Activated CD4-positive, alpha-beta T cell treated with anti-CD3 and anti-CD28 coated beads for 36 hours (primary cell): Measurements from ENCODE around the gene RABGEF1. TPM values are rescaled to one million over a fixed set of nuclear protein-coding genes. Genes with fewer than 3 reads are reported as not detected.

Source experiments
- ATAC-seq: fragments of 200-7000 bp; cut with Tn5 transposase; one replicate; pipeline ENCODE4 v1.10.0; 2021; ENCODE audit warnings: mild to moderate bottlenecking, moderate library complexity
- CTCF ChIA-PET: fragments of 350-600 bp; sonication (Branson Sonifier 250); formaldehyde crosslinking; loops from one replicate; lab custom pipeline; 2021; ENCODE audit warnings: antibody characterized with exemption; lab: Charles Lee
- POLR2A ChIA-PET: fragments of 350-600 bp; sonication (Branson Sonifier 250); formaldehyde crosslinking; loops from one replicate; lab custom pipeline; 2021; ENCODE audit warnings: antibody characterized with exemption, inconsistent platforms; lab: Charles Lee
- DNase-seq: peaks from one replicate; pipeline ENCODE4 v3.0.0-alpha.2; 2020
- H3K27ac Mint-ChIP-seq: one replicate; pipeline ENCODE4 v1.8.0; 2021; ENCODE audit warnings: mixed read lengths
- H3K27me3 Mint-ChIP-seq: one replicate; pipeline ENCODE4 v1.8.0; 2021; ENCODE audit warnings: mixed read lengths
- H3K36me3 Mint-ChIP-seq: one replicate; pipeline ENCODE4 v1.8.0; 2021; ENCODE audit warnings: low read depth, mixed read lengths
- H3K4me1 Mint-ChIP-seq: one replicate; pipeline ENCODE4 v1.8.0; 2021; ENCODE audit warnings: mixed read lengths
- H3K4me3 Mint-ChIP-seq: one replicate; pipeline ENCODE4 v1.8.0; 2021; ENCODE audit warnings: mild to moderate bottlenecking, moderate library complexity, mixed read lengths
- H3K9me3 Mint-ChIP-seq: one replicate; pipeline ENCODE4 v1.8.0; 2021; ENCODE audit warnings: low read depth, mixed read lengths
- intact Hi-C, 2 experiments: fragments of 100-400 bp; cut with DNase I in 1 of 2; cut with micrococcal nuclease in 1 of 2; formaldehyde crosslinking; loops; one replicate each; pipeline versions ENCODE4 v1.14.2 to v1.15.1; 2022 to 2024; cut with DNase I, micrococcal nuclease
- total RNA-seq, 2 experiments: library from RNA; stranded (reverse); gene quantifications; one replicate each; pipeline ENCODE4 v1.2.3, GENCODE V29; 2021

The RABGEF1 gene
- total RNA-seq, 2 experiments from 2014 or later: 19.3 to 22.5 TPM

- Mint-ChIP-seq H3K36me3 (peaks cover 16% of the 10 kb centered on the region), H3K27me3 (no peaks in the 10 kb centered on the region), H3K9me3 (no peaks in the 10 kb centered on the region), H3K27ac (peak overlapping the region; percentile 92), H3K4me1 (peaks cover 22% of the 10 kb centered on the region), H3K4me3 (peak overlapping the region; percentile 35)
- ChIA-PET POLR2A (interaction anchor here (0.6 kb wide), 1 partner anchor 104 kb away, joined by 3 read pairs; no protein-coding TSS in a partner anchor), CTCF (interaction anchor here (0.8 to 1.0 kb wide), 3 partner anchors 15 to 20 kb away, joined by 3 read pairs; no protein-coding TSS in a partner anchor)
- ATAC-seq: peak; percentile 98
- intact Hi-C loops: loop anchor here in 1 of 2 experiments (1.0 to 2.0 kb wide), 3 partner anchors 21 to 27 kb away; no protein-coding TSS in a partner anchor
- DNase-seq: peak; percentile 78
Measured at GRCh38 chr7:66859794-66860645, 119.5 kb downstream of the RABGEF1 start.

GRCh38 chr7:66860767-66861166 lies 120.2 kb downstream of the RABGEF1 start:
- POLR2A ChIA-PET: no interaction called here
- DNase-seq (no peak), ATAC-seq (no peak)
- H3K9me3 Mint-ChIP-seq: no peaks in the 10 kb centered on the region
- H3K36me3 Mint-ChIP-seq: peaks cover 16% of the 10 kb centered on the region
- intact Hi-C loops: loop anchor here in 1 of 2 experiments (1.0 kb wide), 2 partner anchors 23 to 27 kb away; no protein-coding TSS in a partner anchor
- H3K4me3 Mint-ChIP-seq: no peak overlapping the region
- peaks cover 22% of the 10 kb centered on the region for H3K4me1 Mint-ChIP-seq
- H3K27ac Mint-ChIP-seq: no peak overlapping the region
- CTCF ChIA-PET: interaction anchor here (0.8 kb wide), 1 partner anchor 16 kb away, joined by 3 read pairs; no protein-coding TSS in a partner anchor
- no peaks in the 10 kb centered on the region for H3K27me3 Mint-ChIP-seq

Other genes with a start within 250 kb of the RABGEF1 start
- 1 to 10 TPM; 7.8 TPM for gene KCTD7, start 111.9 kb upstream of the RABGEF1 start, total RNA-seq
- 10 to 100 TPM; 70.5 to 85.8 TPM for gene TMEM248, start 180.5 kb downstream of the RABGEF1 start, total RNA-seq